Stimulated activated CD8-positive, alpha-beta memory T cell treated with anti-CD3 and anti-CD28 coated beads, Interleukin-15, amount 100 ng/mL, for 4 hours (primary cell): ENCODE results near the gene PLPP1.

Experiments
- DNase-seq, 2 donors: peaks; one replicate each; pipeline ENCODE4 v3.0.0-alpha.2; 2020; ENCODE audit warnings: low read depth in 2 of 2

The PLPP1 gene

GRCh38 chr5:55450050-55450765, 84.6 kb downstream of the PLPP1 start:
- no peak for DNase-seq

- DNase-seq, result no peak
Measured at GRCh38 chr5:55446640-55447351, 88.0 kb downstream of the PLPP1 start.

- no peak for DNase-seq
Measured at GRCh38 chr5:55445791-55446190, 89.0 kb downstream of the PLPP1 start.

- no peak for DNase-seq
Measured at GRCh38 chr5:55441954-55442353, 92.8 kb downstream of the PLPP1 start.

- DNase-seq, result no peak
Measured at GRCh38 chr5:55441107-55441771, 93.5 kb downstream of the PLPP1 start.

- DNase-seq, result no peak
Measured at GRCh38 chr5:55440188-55440646, 94.5 kb downstream of the PLPP1 start.

- DNase-seq, result no peak
Measured at GRCh38 chr5:55438998-55439397, 95.8 kb downstream of the PLPP1 start.

GRCh38 chr5:55437859-55438206, 96.9 kb downstream of the PLPP1 start:
- no peak for DNase-seq

- DNase-seq, result no peak
Measured at GRCh38 chr5:55437452-55437851, 97.3 kb downstream of the PLPP1 start.

- DNase-seq, result no peak
Measured at GRCh38 chr5:55432549-55432948, 102.2 kb downstream of the PLPP1 start.

- no peak for DNase-seq
Measured at GRCh38 chr5:55429613-55430253, 105.0 kb downstream of the PLPP1 start.

GRCh38 chr5:55429221-55429612, 105.5 kb downstream of the PLPP1 start:
- DNase-seq, result no peak

- no peak for DNase-seq
Measured at GRCh38 chr5:55427157-55427556, 107.6 kb downstream of the PLPP1 start.

GRCh38 chr5:55426455-55426854, 108.3 kb downstream of the PLPP1 start:
- DNase-seq, result no peak

GRCh38 chr5:55421074-55421529, 113.7 kb downstream of the PLPP1 start:
- DNase-seq, result no peak

- no peak for DNase-seq
Measured at GRCh38 chr5:55418994-55419968, 115.5 kb downstream of the PLPP1 start.

GRCh38 chr5:55416306-55416705, 118.5 kb downstream of the PLPP1 start:
- no peak for DNase-seq

GRCh38 chr5:55415071-55415470, 119.7 kb downstream of the PLPP1 start:
- no peak for DNase-seq

- no peak for DNase-seq
Measured at GRCh38 chr5:55413644-55414043, 121.1 kb downstream of the PLPP1 start.

GRCh38 chr5:55411876-55412275, 122.9 kb downstream of the PLPP1 start:
- no peak for DNase-seq

GRCh38 chr5:55410845-55411244, 123.9 kb downstream of the PLPP1 start:
- no peak for DNase-seq
